Stimulated activated CD4-positive, alpha-beta T cell treated with anti-CD3 and anti-CD28 coated beads, Interleukin-12 subunit alpha, Interleukin-12 subunit beta, amount 100 ng/mL, for 24 hours (primary cell): ENCODE results near the gene PRKG1.

ENCODE experiments used
- DNase-seq, 2 experiments: peaks; one replicate each; pipeline ENCODE4 v3.0.0-alpha.2; 2020; ENCODE audit warnings: low read depth in 2 of 2

The PRKG1 gene

DNA sequence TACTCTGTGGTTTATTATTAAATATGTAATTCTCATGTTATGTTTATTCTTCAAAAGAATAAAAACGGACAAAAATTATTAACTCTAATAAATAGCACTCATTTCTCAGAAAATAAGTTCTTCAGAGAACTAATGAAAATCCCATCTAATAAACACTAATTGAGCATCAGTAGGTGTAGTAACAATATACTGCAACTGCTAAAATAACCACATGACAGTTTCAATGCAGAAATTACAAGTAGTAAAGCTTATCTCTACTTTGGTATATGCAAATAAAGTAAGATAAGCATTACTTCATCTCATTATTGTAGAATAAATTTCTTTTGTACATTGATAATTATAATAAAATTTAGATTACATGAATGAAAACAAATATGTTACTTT, 1183.4 kb downstream of the PRKG1 start:
- no peak for DNase-seq

DNA sequence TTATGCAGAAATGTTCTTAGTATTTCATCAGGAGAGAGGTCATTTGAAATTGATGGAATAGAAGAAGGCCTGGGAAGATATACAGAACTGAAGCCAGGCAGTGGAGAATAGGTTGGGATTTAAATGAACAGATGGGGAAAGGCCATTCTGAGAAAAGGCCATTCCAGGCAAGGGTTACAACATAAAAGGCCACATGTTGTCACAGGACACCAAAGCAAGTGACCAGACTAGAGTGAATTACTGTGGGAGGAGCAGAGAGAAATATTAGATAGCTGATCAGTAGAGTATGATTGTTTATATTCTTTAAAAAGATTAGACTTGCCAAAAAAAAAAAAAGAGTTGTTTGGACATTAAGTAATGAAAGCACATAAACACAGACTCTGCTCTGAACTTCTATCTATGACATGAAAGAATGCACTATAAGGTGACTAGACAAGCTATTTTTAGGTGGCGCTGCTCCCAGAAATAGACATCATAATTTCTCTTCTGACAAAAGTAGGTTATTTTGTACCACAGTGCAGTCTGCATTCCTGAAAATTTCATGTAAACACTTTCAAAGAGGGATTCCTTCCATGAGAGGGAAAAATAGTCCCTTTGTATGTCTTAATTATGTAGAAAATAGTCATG, 1184.6 kb downstream of the PRKG1 start:
- no peak for DNase-seq

DNA sequence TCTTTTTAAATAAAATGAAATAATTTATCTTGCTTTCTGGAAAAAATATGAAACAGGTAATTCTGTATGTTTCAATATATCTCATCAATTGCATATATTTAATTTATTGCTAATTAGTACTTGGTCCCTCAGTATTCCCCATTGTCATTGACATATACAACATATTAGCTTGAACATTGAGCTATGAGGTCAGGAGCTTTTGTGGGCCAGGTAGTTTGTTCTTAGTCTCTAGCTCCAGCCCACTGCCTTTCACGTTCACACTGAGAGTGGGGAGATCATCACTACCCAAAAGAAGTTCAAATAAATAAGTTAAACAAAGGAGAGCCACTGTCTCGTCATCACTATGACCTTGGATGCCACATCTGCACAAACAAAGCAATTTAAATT, 1185.1 kb downstream of the PRKG1 start:
- no peak for DNase-seq

DNA sequence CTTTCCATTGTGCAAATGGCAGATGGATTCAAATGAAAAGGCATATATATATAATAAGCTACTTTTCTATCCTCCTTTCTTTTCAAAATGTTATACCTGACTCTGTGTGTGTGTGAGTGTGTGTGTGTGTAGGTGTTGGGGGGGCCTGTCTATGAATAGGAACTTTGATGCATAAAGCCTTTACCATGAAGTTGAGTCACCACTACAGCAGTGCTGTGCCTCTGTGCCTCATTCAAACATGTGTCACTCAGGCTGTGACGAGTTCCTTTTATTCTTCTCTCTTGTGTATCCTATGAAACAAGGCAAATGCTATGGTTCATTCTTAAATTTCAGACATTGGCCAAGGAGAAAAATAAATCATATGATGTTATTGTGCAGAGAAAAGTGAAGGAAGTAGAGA, 1187.1 kb downstream of the PRKG1 start:
- no peak for DNase-seq

DNA sequence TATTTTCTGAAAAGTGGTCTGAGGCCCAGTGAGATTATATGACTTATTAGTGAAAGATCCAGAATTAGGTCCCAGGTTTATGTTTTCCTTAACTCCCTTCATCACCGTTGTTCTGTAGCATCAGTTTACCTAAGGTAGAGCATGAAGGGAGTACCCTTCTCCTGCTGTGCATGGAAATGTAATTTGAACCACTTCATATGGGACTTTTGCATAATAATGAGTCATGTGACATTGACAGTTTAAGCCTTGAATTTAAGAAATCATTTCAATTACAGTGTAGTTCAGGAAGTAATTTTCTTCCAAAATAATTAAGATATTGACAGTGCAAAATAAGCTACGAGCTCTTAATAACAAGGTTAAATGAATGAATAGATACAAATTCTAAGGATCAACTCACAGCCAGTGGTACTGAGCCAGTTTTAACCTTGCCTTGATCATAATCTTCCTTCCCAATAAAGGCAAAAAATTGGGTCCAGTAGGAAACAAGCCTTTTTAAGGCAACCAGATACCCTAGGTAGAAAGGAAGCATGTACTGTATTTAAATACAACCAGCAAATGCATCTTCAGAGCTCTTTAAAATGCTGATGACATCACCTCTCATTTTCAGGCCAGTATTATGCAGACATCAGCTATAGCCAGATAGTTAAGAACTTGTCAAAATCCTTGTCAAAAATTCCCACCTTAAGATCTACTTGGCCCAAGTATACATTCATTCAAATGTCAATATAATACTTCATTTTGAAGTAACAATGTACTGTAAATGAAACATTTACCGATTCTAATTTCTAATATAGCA, 1191.0 kb downstream of the PRKG1 start:
- no peak for DNase-seq

DNA sequence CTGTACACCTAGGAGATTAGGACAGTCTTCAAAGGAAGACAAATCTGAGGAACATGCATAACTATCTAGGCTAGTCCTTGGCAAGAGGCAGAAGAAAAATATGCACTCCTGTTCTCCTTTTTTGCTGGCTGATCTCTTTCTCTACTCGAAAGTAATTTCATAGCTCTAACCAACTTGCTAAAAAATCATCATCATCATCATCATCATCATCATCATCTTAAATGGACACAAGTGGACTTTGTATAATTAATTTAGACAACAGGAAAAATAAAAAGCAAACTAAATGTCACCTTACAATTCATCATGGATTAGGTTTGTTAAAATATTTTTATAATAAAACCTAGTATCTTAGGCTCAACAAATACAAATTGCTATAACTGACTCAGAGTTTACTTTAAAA, 1192.6 kb downstream of the PRKG1 start:
- no peak for DNase-seq

DNA sequence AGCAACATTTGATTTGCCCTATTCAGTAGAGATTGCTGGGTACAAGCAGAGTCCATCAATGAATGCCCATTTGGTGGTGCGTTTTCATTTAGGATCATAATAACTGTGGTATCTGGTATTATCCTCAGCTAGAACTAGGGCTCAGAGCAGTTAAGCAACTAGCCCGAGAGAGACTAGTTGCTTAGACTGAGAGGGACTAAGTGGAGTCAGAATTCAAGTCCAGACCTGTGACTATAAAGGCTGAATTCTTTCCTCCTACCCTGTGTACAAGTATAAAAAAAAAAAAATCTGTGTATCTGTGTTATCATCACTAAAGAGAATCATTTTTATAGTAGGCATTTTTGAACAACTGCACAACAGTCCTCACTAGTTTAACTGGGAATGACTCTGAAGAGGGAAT, 1194.5 kb downstream of the PRKG1 start:
- DNase-seq: no peak

DNA sequence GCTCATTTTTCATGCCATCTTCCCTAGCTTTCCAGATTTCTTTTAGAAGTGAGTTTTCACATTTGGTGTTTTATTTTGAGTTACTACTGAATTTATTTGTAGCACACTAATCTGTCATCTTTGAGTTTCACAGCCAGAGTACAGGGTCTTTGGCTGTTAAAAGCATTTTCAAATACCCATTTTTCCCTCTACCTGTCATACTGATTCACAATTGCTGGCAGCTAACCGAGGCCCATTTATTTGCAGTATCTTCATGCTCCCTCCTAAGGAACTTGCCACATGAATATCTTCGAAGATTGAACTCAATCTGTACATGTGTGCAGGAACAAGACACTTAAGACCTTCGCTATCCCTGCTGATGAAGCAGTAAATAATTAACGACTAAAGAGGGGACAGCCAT, 1194.9 kb downstream of the PRKG1 start:
- DNase-seq: no peak

DNA sequence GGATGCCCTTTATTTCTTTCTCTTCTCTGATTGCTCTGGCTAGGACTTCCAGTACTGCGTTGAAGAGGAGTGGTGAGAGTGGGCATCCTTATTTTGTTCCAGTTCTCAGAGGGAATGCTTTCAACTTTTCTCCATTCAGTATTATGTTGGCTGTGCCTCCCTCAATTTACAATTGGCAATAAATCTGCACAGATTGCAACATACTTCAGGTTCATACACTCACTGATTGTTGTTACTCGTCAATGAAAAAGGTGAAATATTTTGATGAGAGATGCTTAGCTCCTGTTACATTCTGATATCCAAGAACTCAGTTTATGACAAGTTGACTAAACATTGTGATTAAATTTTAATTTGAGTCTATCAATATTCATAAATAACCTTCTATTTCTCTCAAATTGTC, 1201.9 kb downstream of the PRKG1 start:
- DNase-seq: no peak

DNA sequence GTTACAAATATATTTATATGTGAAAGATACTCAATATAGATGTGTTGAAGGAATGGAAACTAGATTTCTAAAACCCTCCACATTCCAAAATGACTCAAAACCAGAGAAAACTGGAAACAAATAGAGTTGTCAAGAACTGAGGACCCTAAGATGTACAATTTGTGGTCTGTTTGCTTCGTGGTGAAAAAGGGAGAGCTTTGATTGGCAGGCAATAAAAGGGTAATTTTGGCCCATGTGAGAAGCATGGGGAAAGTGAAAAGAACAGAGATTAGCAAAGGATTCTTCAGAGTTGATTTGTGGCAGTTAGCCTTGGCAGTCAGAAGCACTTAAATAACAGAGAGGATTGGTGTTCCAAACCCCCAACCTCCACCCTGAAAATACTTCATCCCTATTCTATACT, 1202.7 kb downstream of the PRKG1 start:
- DNase-seq: no peak

DNA sequence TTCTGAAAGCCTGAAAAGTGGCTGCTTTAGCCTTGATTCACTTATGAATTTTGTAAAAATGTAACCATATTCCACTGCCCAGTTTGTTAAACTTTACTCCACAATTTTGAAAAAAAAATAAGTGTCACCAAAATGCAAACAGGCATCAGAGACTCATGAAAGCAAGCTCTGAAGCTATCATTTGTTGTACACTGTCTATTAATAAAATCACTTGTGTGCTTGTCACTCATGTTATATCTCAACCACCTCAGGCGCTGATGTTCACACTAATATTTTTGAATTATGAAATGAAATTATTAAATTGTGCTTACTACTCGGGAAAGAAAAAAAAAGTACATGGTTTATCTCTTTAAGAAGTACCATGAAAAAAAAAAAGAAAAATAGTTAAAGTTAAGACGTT, 1205.3 kb downstream of the PRKG1 start:
- DNase-seq: no peak

DNA sequence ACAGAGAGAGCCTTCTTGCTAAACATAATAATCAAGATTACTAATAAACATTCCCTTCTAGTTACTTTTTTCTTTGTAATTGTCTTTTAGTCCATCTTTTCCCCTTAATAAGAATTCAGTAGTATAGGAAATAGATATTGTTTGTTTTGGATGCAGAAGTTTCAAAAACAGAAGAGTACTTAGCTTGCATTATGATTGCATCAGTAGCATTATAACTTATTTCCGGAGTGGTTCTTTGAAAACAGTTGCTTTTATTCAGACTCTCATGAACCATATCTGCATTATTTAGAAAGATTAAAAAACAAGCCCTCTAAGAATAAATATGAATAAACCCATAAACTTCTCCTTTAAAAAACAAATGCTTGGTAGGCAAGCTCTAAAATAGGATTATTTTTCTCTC, 1205.8 kb downstream of the PRKG1 start:
- no peak for DNase-seq

DNA sequence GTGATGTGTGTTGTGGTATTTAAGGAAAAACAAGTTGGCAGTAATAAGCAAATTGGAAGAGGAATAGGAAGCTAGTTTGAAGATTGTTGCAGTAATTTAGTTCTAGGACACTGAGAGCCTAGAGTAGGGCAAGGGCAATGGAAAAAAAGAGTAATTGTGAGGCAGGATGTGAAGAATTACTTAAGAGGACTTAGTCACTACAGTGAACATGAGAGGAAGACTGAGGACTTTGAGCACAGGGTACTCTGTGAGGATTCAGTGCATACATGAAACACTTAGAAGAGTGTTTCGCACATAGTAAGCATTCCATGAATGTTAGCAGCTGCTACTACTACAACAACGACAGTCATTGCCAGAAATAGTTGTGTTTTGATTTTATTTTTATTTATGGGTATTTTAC, 1208.9 kb downstream of the PRKG1 start:
- DNase-seq: no peak

DNA sequence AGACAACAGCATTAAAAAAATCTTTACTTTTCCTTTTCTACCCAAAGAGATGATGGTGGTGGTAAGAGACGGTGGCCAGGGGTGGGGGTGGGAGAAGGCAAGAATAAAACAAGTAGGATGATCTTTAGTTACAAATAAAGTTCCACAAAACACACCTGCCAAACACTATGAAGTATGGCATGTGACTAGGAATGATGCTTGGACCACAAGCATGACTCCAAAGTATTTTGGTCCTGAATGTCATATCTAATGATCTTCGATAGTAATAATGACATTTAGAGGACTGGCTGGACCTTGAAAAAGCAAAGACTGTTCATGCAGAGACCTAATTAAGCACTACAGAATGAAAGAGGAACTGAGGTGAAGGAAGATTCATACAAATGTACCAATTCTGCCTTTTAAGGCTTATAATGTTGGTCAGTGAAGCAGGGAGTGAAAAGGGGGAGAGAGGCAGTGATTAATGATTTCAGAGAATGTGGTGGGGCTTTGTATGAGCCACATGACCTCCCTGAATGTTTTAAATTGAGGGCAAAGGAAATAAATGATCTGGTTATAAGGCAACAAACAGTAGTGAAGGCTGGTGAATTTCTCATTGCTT, 1210.2 kb downstream of the PRKG1 start:
- DNase-seq: no peak

DNA sequence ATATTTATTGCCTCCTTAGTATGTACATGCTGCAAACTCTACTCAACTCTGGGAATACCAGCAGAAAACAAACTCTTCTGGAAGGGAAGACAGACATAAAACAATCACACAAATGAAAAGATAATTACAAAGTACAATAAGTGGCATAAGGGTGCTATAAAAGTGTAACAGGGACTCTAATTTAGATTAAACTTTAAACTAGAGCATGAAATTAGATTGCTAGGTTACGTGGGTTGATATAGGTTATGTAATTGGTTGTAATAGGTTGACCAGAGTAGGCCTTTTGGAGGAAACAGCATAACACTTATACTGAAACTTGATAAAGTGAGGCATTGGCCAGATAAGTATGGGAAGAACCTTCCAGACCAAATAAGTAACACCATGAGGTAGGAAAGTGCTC, 1213.6 kb downstream of the PRKG1 start:
- DNase-seq: no peak

DNA sequence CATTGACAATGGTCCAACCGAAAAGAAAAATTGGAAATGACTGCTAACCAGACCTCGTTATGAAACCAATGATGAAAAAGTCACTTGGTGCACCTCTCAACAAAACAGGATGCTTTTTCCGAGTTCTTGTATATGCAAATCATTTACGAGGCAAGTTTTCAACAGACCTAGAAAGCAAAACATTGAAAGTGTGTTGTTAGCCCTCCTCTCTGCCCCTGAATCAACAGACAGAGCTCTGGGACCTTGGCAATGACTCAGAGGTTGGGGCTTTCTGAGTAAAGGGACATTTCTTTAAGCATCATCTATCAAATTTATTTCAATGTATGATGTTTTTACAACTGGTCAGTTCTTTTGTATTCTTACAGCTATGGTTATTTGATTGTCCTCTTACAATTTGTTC, 1223.5 kb downstream of the PRKG1 start:
- no peak for DNase-seq

DNA sequence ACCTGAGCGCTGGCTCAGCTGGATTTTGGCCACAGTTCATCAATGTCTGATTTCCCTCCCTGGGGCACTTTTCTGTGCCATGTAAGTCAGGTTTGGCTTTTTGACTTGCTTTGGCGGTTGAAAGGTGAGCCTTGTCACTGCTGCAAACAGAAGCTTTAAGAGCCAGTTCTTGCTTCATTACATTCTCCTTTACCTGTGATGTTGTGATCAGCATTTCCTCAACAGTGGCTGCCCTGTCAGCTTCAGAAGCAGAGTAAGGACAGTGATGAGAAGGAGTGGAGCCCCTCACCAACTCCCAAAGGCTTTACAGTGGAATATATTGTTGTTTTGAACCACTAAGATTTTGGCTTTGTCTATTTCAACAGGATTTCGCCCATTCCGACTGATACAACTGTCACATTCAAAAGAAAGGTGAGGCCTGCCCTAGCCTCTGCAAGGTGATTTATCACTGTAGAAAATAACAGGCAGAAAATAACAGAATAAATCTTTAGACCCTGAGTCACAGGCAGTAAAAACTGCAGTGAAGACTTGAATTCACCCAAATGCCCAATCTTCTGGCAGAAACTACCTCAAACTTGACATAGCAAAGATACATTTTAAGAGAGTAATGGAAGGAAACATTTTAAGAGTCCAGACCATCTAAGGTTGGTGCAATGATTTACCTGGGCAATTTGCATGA, 1226.5 kb downstream of the PRKG1 start:
- no peak for DNase-seq

DNA sequence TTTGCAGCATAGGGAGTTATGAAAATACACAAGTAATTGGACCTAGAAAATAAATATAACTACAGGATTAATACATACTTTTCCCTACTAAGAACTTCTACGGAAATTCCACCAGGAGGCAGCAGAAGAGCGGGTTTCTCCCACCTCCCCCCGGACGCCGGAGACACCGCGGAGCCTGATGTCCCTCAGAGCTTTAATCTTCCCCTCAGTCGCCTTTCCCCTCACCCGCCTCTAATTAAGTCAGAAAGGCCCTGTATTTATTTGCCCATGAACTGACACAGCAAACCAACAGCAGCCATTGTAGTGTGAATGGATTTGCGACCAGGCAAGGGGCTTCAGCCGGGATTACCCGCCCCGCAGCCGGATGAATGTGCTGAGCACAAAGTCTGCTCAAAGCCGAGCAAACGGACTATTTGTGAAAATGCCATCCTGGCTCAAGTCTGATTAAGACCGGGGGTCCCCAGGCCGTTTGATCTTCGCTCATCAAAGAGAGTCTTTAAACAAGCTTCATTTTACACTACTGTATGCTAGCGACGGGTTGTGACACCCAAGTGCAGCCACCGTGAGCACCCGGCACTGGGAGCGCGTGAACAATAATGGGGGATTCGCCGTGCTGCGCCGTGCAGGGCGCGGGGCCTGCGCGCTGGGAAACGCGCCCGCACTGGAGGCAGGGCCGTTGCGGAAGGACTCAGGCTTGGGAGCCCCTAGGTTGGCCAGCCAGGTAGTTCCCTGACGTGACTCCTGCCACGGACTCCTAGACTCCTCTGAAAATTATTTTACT, 1234.2 kb downstream of the PRKG1 start:
- DNase-seq: no peak

DNA sequence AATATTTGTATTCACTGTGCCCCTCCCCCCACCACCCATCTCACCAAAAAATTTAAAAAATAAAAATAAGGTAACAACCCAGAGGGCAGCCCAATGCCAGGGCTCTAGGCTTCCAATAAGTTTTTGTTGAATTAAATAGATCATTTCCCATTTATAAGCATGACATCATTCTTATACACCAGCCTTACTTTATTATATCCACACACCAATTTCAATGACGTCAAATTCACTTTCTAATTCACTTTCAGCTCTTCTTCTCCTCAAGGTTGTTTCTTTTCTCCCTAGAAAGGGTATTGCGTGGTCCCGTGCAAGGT, 1238.6 kb downstream of the PRKG1 start:
- DNase-seq: no peak

DNA sequence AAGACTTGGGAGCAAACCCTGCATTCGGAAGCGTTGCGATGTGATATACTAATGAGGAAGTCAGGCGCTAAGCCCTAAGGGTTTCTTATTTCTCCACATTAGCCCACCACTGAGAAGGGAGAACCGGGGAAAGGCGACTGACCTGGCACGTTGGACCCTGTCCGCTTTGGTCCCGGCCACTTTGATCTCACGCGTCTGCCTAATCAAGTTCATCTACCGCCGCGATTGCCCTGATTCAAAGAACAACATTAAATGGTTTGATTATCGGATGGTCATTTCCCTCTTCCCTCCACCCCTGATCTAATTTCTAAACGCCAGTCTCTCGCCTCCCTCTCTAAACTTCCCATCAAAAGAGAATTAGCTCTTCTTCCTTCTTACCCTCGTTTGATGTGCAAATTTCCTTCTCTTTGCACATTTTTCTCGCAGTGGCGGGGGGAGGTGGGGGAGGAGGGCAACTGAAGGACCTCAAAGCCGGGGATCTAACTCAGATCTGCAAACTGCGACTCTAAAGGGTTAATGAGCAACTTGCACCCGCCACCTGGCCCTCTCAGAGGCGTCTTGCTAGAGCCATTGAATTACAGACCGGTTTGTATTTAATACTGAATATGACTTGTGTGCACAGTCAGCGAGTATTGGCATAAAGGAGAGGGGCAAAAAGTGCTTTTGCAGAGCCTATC, 1239.1 kb downstream of the PRKG1 start:
- no peak for DNase-seq

DNA sequence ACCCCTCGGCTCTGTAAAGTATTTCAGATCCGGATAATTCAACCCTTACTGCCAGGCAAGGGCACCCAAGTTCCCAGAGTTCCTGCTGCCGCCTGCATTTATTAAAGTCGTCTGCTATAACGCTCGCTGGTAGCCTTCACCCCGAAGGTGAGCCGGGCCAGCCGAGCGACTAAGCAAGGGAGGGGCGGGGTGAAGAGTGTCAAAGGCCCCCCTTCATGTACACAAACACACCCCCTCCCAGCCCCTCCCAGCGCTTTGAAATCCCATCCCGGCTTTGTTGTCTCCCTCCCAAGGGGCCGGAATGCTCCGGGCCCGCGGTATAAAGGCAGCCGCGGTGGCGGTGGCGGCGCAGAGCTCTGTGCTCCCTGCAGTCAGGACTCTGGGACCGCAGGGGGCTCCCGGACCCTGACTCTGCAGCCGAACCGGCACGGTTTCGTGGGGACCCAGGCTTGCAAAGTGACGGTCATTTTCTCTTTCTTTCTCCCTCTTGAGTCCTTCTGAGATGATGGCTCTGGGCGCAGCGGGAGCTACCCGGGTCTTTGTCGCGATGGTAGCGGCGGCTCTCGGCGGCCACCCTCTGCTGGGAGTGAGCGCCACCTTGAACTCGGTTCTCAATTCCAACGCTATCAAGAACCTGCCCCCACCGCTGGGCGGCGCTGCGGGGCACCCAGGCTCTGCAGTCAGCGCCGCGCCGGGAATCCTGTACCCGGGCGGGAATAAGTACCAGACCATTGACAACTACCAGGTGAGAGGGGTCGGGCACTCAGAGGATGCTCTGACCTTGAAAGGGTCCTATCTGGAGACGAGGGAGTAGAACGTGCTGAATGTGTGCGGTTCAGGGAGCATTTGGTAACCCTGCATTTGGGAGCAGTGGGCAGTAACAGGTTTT, 1239.9 kb downstream of the PRKG1 start, which contains the start of gene DKK1:
Gene DKK1, plus strand, starts transcription at position 349 of the 889 bp plus-strand sequence. Its CDS starts 154 bp downstream, at position 503.
- no peak for DNase-seq
